Keratinocyte (primary cell): ENCODE results near the gene CCDC27.

Experiments
- CTCF ChIP-seq, 3 experiments: IDR thresholded peaks in 1 of 3; conservative IDR thresholded peaks in 1 of 3; optimal IDR thresholded peaks in 1 of 3; 2 replicates in 2 of 3; 3 replicates in 1 of 3; pipeline versions ENCODE3 to v1.5.1; 2011; ENCODE audit warnings: low read length in 3 of 3, mild to moderate bottlenecking in 3 of 3, moderate library complexity in 2 of 3, control low read depth in 1 of 3, inconsistent platforms in 1 of 3; ENCODE audit not compliant: insufficient read depth in 2 of 3; ENCODE audit errors: extremely low read depth in 1 of 3
- EZH2 ChIP-seq: IDR thresholded peaks from one replicate; pipeline ENCODE4 v1.6.1; 2012; ENCODE audit warnings: inconsistent platforms, mild to moderate bottlenecking, low read length, moderate library complexity

- TF ChIP-seq EZH2: no peak
- TF ChIP-seq CTCF (optimal IDR thresholded peaks at IDR 0.05 in 1 of 3, IDR thresholded peaks at IDR 0.05 in 1 of 3, conservative IDR thresholded peaks at IDR 0.05 in 1 of 3; ENCODE audit: extremely low read depth in 1 of 3, insufficient read depth in 2 of 3, low read length in 3 of 3): no peak
These were observed 68.1 kb downstream of the CCDC27 start for GRCh38 chr1:3820316-3820715.
